Brain microvascular endothelial cell (primary cell): Measurements from ENCODE around the gene MRAS.
"Not testable (repeated sequence)": the region's sequence is repeated elsewhere in the genome, so short reads cannot be mapped to it uniquely, and the experiment has no call there.

Experiments used
- DNase-seq: peaks from one replicate; pipeline ENCODE4 v3.0.0-alpha.2; 2020
- H3K27ac ChIP-seq: fragments of 250-450 bp; sonication (Bioruptor Pico); 2 replicates; pipeline ENCODE4 v1.5.1; 2020; ENCODE audit warnings: mild to moderate bottlenecking, moderate library complexity
- H3K27me3 ChIP-seq: fragments of 250-450 bp; sonication (Bioruptor Pico); replicated peaks from 2 replicates; pipeline ENCODE4 v1.5.1; 2020; ENCODE audit warnings: mild to moderate bottlenecking
- H3K36me3 ChIP-seq: fragments of 250-450 bp; sonication (Bioruptor Pico); replicated peaks from 2 replicates; pipeline ENCODE4 v1.5.1; 2020; ENCODE audit warnings: mild to moderate bottlenecking
- H3K4me3 ChIP-seq: 2 replicates; pipeline ENCODE4 v1.5.1; 2011; ENCODE audit warnings: low read depth, mild to moderate bottlenecking, control low read depth, low read length, moderate library complexity
- CTCF ChIP-seq: IDR thresholded peaks from 2 replicates; pipeline ENCODE4 v1.5.1; 2011; ENCODE audit warnings: low read depth, mild to moderate bottlenecking, moderate library complexity, low read length, control low read depth, inconsistent platforms; ENCODE audit errors: missing control alignments
- in situ Hi-C: cut with HindIII; loops from 2 replicates; pipeline ENCODE4 v1.10.0; 2017; ENCODE audit warnings: low sequenced_read_pairs, low pct_ligation_motif_present

MRAS gene

GRCh38 chr3:138407236-138407907 lies 59.0 kb downstream of the MRAS start:
- H3K27me3 ChIP-seq: no peaks in the 10 kb centered on the region
- in situ Hi-C loops: no loop called here
- no peak overlapping the region for H3K4me3 ChIP-seq
- no peak overlapping the region for H3K27ac ChIP-seq
- no peak for DNase-seq
- no peaks in the 10 kb centered on the region for H3K36me3 ChIP-seq
- TF ChIP-seq CTCF: no peak

- H3K36me3 ChIP-seq: no peaks in the 10 kb centered on the region
- no peak for DNase-seq
- in situ Hi-C loops: no loop called here
- H3K4me3 ChIP-seq: no peak overlapping the region
- TF ChIP-seq CTCF: no peak
- no peaks in the 10 kb centered on the region for H3K27me3 ChIP-seq
- no peak overlapping the region for H3K27ac ChIP-seq
These were observed 60.6 kb downstream of the MRAS start for GRCh38 chr3:138408751-138409570.

GRCh38 chr3:138412821-138413551 lies 64.6 kb downstream of the MRAS start:
- H3K27me3 ChIP-seq: no peaks in the 10 kb centered on the region
- in situ Hi-C loops: no loop called here
- H3K4me3 ChIP-seq: no peak overlapping the region
- DNase-seq: no peak
- no peak overlapping the region for H3K27ac ChIP-seq
- no peaks in the 10 kb centered on the region for H3K36me3 ChIP-seq
- TF ChIP-seq CTCF: no peak

DNA sequence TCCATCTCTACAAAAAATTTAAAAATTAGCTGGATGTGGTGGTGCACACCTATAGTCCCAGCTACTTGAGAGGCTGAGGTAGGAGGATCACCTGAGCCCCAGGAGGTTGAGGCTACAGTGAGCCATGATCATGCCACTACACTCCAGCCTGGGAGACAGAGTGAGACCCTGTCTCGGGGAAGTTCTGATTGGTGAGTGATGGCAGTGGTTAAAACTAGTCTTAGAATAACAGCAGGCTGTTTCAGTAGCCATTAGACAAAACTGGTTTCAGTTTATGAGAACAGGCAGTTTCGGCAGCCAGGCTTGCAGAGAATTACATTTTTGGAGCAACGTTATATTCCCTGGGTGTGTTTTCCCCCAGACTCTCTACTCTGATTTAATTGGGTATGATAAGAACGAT lies 67.9 kb downstream of the MRAS start:
- in situ Hi-C loops: not testable (repeated sequence)

GRCh38 chr3:138417559-138417982 lies 69.2 kb downstream of the MRAS start:
- Histone ChIP-seq H3K36me3 (no peaks in the 10 kb centered on the region), H3K27ac (no peak overlapping the region), H3K27me3 (no peaks in the 10 kb centered on the region), H3K4me3 (no peak overlapping the region)
- TF ChIP-seq CTCF: peak; percentile 98
- in situ Hi-C loops: no loop called here
- peak; percentile 78 for DNase-seq

More for the DNA sequence above, 67.9 kb downstream of the MRAS start:
- not testable (repeated sequence) for H3K4me3 ChIP-seq, DNase-seq, H3K27me3 ChIP-seq, H3K27ac ChIP-seq, H3K36me3 ChIP-seq
